Left lobe of liver (tissue), 2 donors: Measurements from ENCODE around the gene WDR59. TPM values are rescaled to one million over a fixed set of nuclear protein-coding genes. Genes with fewer than 3 reads are reported as not detected.
"Not testable (repeated sequence)": the region's sequence is repeated elsewhere in the genome, so short reads cannot be mapped to it uniquely, and the experiment has no call there.

Experiments
- ATAC-seq: fragments of 200-7000 bp; cut with Tn5 transposase; one replicate; pipeline ENCODE4 v1.9.1; 2020; ENCODE audit warnings: mild to moderate bottlenecking, moderate library complexity
- DNase-seq: peaks from one replicate; pipeline ENCODE4 v3.0.0-alpha.2; 2020; ENCODE audit warnings: low spot score
- total RNA-seq: library from RNA; stranded (reverse); gene quantifications from one replicate; pipeline ENCODE4 v1.2.1, GENCODE V29; 2021
- donor health status: DM: no; HTN: no; CAD: no; lungs with moderate emphysema.
- donor health status: DM: no; HTN: yes; CAD: no.

The WDR59 gene
- total RNA-seq, 1 donor from 2014 or later = 51.9 TPM

GRCh38 chr16:75012380-75013081, 27.6 kb upstream of the WDR59 start:
- ATAC-seq = no peak
- no peak for DNase-seq

GRCh38 chr16:75011634-75012307, 26.8 kb upstream of the WDR59 start:
- no peak for DNase-seq

DNA sequence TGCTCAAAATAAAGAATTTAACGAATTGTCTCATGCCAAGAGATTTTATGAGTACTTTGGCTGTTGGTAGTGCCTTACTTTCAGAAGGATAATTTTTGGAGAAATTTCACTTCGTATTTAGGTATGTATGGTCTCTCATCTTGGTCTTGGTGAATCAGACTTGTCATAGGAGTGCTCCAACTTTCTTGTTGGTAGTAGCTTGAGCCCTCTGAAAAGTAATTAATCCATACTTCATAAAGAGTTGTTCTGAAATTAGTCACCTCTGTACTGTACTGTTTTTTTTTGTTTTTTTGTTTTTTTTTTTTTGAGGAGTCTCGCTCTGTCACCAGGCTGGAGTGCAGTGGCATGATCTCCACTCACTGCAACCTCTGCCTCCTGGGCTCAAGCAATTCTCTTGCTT, 25.5 kb upstream of the WDR59 start:
- DNase-seq (no peak), ATAC-seq (no peak)

More at GRCh38 chr16:75011634-75012307, 26.8 kb upstream of the WDR59 start:
- ATAC-seq = no peak

DNA sequence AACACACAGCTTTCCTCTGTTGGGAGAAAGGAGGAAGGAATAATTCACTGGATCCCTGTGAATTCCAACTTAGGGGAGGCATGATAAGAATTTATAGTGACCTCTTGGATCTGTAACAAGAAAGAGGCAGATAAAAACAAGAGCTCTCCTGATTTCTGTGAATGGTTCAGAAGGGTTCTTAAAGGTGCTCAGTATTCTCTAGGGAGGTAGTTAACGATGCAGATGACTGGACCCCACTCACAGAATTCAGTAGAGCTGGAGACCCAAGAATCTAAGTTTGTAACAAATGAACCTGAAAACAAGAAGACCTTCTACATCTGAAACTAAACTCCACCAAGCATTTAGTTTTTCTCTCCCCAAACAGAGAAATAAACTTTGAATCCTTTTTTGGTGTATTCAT, 22.5 kb upstream of the WDR59 start:
- DNase-seq = no peak
- no peak for ATAC-seq

DNA sequence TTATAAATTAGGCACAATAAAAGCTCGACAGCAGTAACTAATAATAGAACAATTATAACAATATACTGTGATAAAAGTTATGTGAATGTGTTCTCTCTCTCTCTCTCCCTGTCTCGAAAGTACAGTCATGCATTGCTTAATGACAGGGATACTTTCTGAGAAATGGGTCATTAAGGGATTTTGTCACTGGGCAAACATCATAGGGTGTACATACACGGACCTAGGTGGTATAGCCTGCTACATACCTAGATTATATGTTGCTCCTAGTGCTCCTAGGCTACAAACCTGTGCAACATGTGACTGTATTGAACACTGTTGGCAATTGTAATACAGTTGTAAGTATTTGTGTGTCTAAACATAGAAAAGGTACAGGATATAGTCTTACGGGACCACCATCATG, 20.8 kb upstream of the WDR59 start:
- no peak for DNase-seq
- no peak for ATAC-seq

- no peak for ATAC-seq
- DNase-seq = no peak
These were observed 19.5 kb upstream of the WDR59 start for GRCh38 chr16:75004460-75004859.

GRCh38 chr16:75003931-75004330, 19.0 kb upstream of the WDR59 start:
- ATAC-seq (no peak), DNase-seq (peak; percentile 11)

DNA sequence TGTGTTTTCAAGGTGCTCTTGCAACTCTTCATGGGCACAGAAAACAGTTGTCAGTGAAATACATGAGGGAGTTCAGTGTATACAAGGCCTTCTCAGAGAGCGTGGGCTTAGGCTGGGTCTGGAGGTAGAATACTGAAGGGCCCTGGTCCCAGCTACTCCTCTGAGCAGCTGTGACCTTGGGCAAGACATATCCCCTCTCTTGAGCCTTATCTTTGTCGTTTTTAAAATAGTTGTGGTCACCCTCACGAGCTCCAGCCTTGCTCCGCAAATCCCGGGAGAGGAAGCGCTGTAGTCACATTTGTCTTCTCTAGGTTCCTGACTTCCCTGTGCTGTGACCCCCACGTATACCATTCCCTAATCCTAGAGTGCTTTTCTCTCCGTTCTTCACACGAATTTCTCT, 17.6 kb upstream of the WDR59 start:
- ATAC-seq (no peak), DNase-seq (no peak)

DNA sequence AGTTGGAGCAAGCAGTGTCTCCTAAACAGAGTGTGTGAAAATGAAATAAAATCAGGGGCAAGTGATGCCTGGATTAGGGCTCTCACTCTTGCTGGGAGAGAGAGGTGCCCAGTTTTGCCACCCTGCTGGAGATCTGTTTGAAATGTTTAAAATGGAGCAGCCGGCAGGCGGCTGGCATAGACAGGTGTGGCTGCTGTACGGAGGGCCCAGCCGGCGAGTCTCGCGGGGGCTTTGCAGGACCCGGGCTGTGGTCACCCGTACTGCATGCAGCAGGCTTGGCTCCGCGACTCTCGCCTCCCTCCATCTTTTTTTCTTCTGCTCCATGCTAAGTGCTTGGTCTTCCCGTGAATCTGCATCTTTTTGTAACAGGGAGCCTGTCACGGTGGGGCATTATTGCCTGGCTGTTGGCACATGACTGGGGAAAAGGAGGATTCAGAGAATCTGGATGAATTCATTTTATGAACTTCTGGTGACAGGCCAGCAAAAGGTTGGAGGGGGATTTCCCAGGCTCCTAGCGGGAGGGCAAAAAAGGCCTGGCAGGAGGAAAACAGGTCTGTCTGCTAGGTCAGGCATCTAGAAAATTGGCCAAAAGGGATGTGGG, 15.7 kb upstream of the WDR59 start:
- no peak for DNase-seq
- no peak for ATAC-seq

DNA sequence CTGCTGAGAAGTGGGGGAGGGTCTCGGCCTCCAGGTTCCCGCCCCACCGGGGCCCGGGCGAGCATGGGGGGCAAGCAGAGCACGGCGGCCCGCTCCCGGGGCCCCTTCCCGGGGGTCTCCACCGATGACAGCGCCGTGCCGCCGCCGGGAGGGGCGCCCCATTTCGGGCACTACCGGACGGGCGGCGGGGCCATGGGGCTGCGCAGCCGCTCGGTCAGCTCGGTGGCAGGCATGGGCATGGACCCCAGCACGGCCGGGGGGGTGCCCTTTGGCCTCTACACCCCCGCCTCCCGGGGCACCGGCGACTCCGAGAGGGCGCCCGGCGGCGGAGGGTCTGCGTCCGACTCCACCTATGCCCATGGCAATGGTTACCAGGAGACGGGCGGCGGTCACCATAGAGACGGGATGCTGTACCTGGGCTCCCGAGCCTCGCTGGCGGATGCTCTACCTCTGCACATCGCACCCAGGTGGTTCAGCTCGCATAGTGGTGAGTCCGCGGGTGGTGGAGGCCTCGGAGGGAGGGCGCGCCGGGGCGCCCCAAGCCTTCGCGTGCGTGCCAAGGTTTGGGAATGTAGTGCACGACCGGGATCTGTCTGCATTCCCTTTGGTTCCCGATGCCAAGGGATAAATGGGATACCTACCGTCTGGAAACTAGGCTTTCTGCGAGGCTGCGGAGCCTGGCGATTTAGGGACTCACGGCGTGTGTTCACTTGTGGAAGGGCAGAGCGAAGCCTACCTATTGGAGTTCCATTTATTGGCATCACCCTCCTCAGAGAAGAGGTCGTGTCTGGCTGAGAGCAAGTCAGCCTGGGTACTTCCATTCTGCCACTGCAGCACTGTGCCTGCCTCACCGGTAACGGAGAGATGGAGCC, 14.9 kb upstream of the WDR59 start:
- peak; percentile 66 for DNase-seq

GRCh38 chr16:74999219-74999608, 14.3 kb upstream of the WDR59 start:
- ATAC-seq (peak; percentile 29), DNase-seq (peak; percentile 47)

More for the DNA sequence above, 14.9 kb upstream of the WDR59 start:
- ATAC-seq = peak; percentile 43

- ATAC-seq = peak; percentile 87
These were observed 13.7 kb upstream of the WDR59 start, which contains the start of gene ZNRF1 for GRCh38 chr16:74998481-74999218. TSS of gene ZNRF1 (plus strand) at chr16:74999024. CDS start at chr16:74999672, 648 bp downstream.

DNA sequence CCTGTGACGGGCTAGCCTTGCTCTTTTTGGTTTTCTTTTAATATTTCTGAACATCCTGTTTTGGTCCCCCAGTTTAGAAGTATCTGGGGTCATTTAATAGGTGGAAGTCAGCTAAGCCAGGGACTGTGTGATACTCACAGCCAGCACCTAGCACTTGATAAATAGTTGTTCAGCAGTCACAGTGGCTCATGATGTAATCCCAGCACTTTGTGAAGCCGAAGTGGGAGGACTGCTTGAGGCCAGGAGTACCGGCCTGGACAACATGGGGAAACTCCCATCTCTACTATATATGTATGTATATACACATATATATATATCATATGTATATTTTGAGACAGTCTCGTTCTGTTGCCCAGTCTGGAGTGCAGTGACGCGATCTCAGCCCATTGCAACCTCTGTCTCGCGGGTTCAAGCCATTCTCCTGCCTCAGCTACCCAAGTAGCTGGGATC, 12.1 kb upstream of the WDR59 start:
- DNase-seq (peak; percentile 58), ATAC-seq (peak; percentile 57)

More at GRCh38 chr16:74998481-74999218, 13.7 kb upstream of the WDR59 start, which contains the start of gene ZNRF1:
- DNase-seq = peak; percentile 87

DNA sequence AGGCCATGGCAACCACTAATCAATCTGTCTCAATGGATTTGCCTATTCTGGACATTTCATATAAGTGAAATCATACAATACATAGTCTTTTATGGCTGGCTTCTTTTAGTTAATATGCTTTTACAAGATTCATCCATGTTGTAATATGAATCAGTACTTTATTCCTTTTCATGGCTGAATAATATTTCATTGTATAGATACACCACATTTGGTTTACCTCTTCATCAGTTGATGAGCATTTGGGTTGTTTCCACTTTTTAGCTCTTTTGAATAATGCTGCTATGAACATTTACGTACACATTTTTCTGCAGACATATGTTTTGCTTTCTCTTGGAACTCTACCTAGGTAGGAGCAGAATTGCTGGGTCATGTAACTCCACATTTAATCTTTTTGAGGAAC, 11.1 kb upstream of the WDR59 start:
- DNase-seq = no peak
- no peak for ATAC-seq

DNA sequence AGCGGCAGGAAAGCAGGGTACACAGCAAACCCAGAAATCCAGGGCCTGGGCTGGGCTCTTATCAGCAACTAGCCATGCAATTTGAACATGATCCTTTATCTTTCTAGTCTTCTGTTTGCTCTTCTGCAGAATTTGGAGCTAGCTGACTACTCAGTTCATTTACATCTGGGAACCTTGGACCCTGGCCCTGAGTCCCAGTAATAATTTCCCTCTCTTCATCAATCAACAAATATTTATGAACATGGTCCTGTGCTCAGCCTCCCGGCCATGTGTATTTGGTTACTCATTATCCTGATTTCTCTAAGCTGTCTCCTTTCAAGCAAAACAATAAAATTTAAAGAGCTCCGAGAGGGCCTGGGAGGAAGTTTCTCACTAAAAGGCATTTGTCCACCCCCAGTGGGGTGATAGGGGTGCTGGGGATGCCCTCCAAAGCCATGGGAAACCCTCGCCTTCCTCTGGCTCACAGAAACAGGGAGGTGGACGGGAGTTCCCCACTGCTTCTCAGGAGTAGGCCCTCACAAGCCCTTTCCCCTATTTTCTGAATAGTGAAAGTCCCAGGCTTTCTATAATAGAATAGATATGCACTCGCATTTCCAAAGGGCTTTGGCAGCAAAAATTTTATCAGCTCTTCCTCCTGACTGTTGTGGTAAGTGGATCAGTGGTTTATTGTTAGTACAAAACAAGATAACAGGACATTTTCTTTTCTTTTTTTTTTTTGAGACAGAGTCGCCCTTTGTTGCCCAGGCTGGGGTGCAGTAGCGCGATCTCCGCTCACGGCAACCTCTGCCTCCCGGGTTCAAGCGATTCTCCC, 6.9 kb upstream of the WDR59 start:
- peak; percentile 86 for ATAC-seq
- peak; percentile 89 for DNase-seq

- peak; percentile 4 for ATAC-seq
- no peak for DNase-seq
These were observed 6.3 kb upstream of the WDR59 start for GRCh38 chr16:74991268-74991592.

DNA sequence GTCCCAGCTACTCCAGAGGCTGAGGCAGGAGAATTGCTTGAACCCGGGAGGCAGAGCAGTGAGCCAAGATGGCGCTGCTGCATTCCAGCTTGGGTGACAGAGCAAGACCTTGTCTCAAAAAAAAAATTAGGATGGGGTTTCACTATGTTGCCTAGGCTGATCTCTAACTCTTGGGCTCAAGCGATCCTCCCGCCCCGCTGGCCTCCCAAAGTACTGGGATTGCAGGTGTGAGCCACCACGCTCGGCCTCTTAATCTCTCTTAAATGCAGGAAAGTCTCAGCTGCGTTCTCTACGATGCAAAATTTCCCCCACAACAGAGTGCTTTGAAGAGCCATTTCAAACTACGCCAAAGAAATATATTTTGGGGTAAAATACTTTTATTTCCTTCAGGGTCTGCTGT, 5.9 kb upstream of the WDR59 start:
- no peak for DNase-seq
- ATAC-seq = no peak

- not testable (repeated sequence) for DNase-seq, ATAC-seq
These were observed 4.9 kb upstream of the WDR59 start for GRCh38 chr16:74989864-74990263.

DNA sequence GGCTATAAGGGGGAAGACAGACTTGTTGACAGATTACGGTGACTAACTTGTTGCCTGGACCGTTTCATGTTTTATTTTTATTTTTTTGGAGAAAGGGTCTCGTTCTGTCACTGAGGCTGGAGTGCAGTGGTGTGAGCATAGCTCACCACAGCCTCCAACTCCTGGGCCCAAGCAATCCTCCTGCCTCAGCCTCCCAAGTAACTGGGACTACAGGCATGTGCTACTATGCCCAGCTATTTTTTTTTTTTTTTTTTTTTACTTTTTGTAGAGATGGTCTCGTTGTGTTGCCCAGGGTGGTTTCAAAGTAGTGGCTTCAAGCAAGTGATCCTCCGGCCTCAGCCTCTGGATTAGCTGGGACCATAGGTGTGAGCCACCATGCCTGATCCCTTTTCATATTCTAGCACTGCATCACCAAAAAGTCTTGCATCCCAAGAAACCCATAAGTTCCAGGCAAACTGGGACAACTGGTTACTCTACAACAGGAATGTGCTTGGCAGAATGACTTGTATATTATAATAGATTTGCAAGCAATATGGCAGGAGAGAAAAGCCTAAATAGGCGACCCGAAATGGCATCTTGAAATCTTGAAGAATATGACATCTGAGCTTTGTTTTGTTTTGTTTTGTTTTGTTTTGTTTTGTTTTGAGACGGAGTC, 2.2 kb upstream of the WDR59 start:
- no peak for ATAC-seq
- DNase-seq = no peak
